HEK293T (cell line): ENCODE results near the gene ME3.

Experiments used
- BHLHE40 ChIP-seq: fragments of 450-650 bp; IDR thresholded peaks from 2 replicates; pipeline ENCODE4 v1.6.1; 2016; ENCODE audit warnings: mild to moderate bottlenecking, moderate library complexity, borderline replicate concordance
- ELF4 ChIP-seq: fragments of 450-650 bp; IDR thresholded peaks from 2 replicates; pipeline ENCODE4 v1.6.1; 2017; ENCODE audit warnings: antibody characterized with exemption
- FOXA1 ChIP-seq: fragments of 450-650 bp; IDR thresholded peaks from 2 replicates; pipeline ENCODE4 v1.6.1; 2016; ENCODE audit warnings: mild to moderate bottlenecking
- FOXK2 ChIP-seq: fragments of 450-650 bp; IDR thresholded peaks from 2 replicates; pipeline ENCODE4 v1.6.1; 2016; ENCODE audit warnings: mild to moderate bottlenecking
- FOXM1 ChIP-seq: fragments of 450-650 bp; IDR thresholded peaks from 2 replicates; pipeline ENCODE4 v1.6.1; 2017; ENCODE audit warnings: mild to moderate bottlenecking, borderline replicate concordance
- HDGF ChIP-seq: fragments of 450-650 bp; IDR thresholded peaks from 2 replicates; pipeline ENCODE4 v1.6.1; 2017; ENCODE audit warnings: antibody characterized with exemption, borderline replicate concordance
- NFRKB ChIP-seq: fragments of 450-650 bp; IDR thresholded peaks from 2 replicates; pipeline ENCODE4 v1.6.1; 2016; ENCODE audit warnings: mild to moderate bottlenecking, moderate library complexity
- SUZ12 ChIP-seq: fragments of 450-650 bp; IDR thresholded peaks from 2 replicates; pipeline ENCODE4 v1.6.1; 2016; ENCODE audit warnings: mild to moderate bottlenecking
- TARDBP ChIP-seq: fragments of 450-650 bp; IDR thresholded peaks from 2 replicates; pipeline ENCODE4 v1.6.1; 2016

DNA sequence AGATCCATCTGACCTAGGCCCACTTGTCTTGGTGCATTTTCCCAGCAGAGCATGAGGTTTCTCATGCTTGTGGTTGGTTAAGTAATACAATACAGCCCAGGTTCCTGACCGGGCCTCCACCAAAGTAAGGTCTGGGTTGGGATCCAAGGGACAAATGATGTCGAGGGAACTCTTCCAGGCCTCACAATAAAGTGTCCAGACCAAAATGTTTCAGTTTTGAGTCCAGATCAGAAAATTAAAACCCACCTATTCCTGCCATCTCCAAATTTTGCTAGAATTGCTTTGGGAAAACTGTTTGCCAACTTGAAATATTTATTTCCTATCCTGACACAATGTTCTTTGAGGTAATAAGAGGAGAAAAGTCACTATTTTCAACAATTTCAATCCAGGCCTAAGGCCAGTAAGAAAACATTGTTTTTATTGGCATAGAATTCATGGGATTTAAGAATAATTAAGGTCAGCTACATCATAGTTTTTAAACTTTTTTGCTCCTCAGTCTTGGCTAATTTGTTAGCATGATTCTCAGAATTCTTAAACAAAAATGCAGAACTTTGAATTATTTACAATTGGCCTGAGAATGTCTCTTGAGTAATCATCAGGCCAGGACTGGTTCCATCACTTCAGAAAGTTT lies 51.4 kb downstream of the ME3 start:
- TF ChIP-seq HDGF: no peak
- TF ChIP-seq ELF4: no peak
- TF ChIP-seq FOXA1: no peak
- no peak for TF ChIP-seq TARDBP
- no peak for TF ChIP-seq FOXM1
- TF ChIP-seq FOXK2: no peak
- no peak for TF ChIP-seq NFRKB
- TF ChIP-seq SUZ12: no peak
- TF ChIP-seq BHLHE40: no peak
